ENCODE data around the gene ZNF385B.

- no peak for TF ChIP-seq CTCF (IDR thresholded peaks at IDR 0.05)
- TF ChIP-seq POLR2A (IDR thresholded peaks at IDR 0.05) = no peak
Measured at GRCh38 chr2:179512281-179513035, 349.0 kb downstream of the ZNF385B start.
